Panc1 (cell line): ENCODE results near the gene SYNC. TPM values are rescaled to one million over a fixed set of nuclear protein-coding genes. Genes with fewer than 3 reads are reported as not detected.

Experiments
- ATAC-seq: fragments of 200-7000 bp; cut with Tn5 transposase; 2 replicates; pipeline ENCODE4 v1.9.1; 2020; ENCODE audit warnings: mild to moderate bottlenecking, moderate library complexity
- BruUV-seq: library from RNA; stranded (reverse); fragments of 400-500 nt; replicated peaks from 2 replicates; lab custom pipeline; 2021; lab: Mats Ljungman, UMichigan
- CTCF ChIA-PET: fragments of 300-600 bp; sonication (Branson Sonifier 250); formaldehyde crosslinking; loops from one replicate; lab custom pipeline; 2022; ENCODE audit warnings: antibody characterized with exemption; lab: Charles Lee
- POLR2A ChIA-PET: fragments of 300-600 bp; sonication (Branson Sonifier 250); formaldehyde crosslinking; loops from one replicate; lab custom pipeline; 2022; ENCODE audit warnings: antibody characterized with exemption; lab: Charles Lee
- DNase-seq: peaks from one replicate; pipeline ENCODE4 v3.0.0-alpha.2; 2010; ENCODE audit warnings: low read depth, low spot score
- H3K27ac ChIP-seq: 2 replicates; pipeline ENCODE4 v1.5.1; 2011; ENCODE audit warnings: mild to moderate bottlenecking, low read length, inconsistent platforms
- H3K27me3 ChIP-seq: fragments of 200-500 bp; sonication (Bioruptor generic); 2 replicates; pipeline ENCODE4 v1.6.0; 2014; ENCODE audit warnings: low read length, inconsistent platforms; ENCODE audit not compliant: control insufficient read depth, insufficient read depth
- H3K36me3 ChIP-seq: fragments of 200-500 bp; sonication (Bioruptor generic); 2 replicates; pipeline ENCODE4 v1.5.1; 2014; ENCODE audit warnings: inconsistent platforms, mild to moderate bottlenecking, low read length, moderate library complexity; ENCODE audit not compliant: control insufficient read depth, insufficient read depth
- H3K4me1 ChIP-seq: 2 replicates; pipeline ENCODE4 v1.5.1; 2011; ENCODE audit warnings: inconsistent platforms, mild to moderate bottlenecking, low read length, moderate library complexity; ENCODE audit not compliant: control insufficient read depth, insufficient read depth
- H3K4me3 ChIP-seq, 2 experiments: 2 replicates each; pipeline ENCODE4 v1.5.1; 2011 to 2012; ENCODE audit warnings: low read depth in 2 of 2, low read length in 2 of 2, mild to moderate bottlenecking in 2 of 2, inconsistent platforms in 1 of 2, moderate library complexity in 1 of 2
- H3K9me3 ChIP-seq: fragments of 200-500 bp; sonication (Bioruptor generic); 2 replicates; pipeline ENCODE4 v1.5.1; 2014; ENCODE audit warnings: low read depth, mild to moderate bottlenecking, inconsistent platforms, low read length, moderate library complexity; ENCODE audit not compliant: control insufficient read depth, insufficient read depth
- POLR2AphosphoS5 ChIP-seq: IDR thresholded peaks from 2 replicates; pipeline ENCODE4 v1.6.1; 2012; ENCODE audit warnings: mild to moderate bottlenecking, low read depth, low read length, moderate library complexity
- REST ChIP-seq, 2 experiments: IDR thresholded peaks; 2 replicates each; pipeline ENCODE4 v1.6.1; 2011 to 2012; ENCODE audit warnings: low read depth in 2 of 2, control low read depth in 1 of 2, low read length in 1 of 2, mild to moderate bottlenecking in 1 of 2, moderate library complexity in 1 of 2; ENCODE audit not compliant: insufficient read depth in 1 of 2
- SIN3A ChIP-seq: IDR thresholded peaks from 2 replicates; pipeline ENCODE4 v1.6.1; 2012; ENCODE audit warnings: low read depth, mild to moderate bottlenecking, low read length, moderate library complexity, borderline replicate concordance; ENCODE audit not compliant: insufficient read depth
- TCF7L2 ChIP-seq: IDR thresholded peaks from 2 replicates; pipeline ENCODE4 v1.6.1; 2011; ENCODE audit warnings: mild to moderate bottlenecking, low read depth, low read length, inconsistent platforms
- in situ Hi-C: cut with HindIII; loops from 2 replicates; pipeline ENCODE4 v1.10.0; 2016; ENCODE audit warnings: low sequenced_read_pairs, low pct_unique_long_range_greater_than_20kb
- intact Hi-C: fragments of 100-400 bp; cut with micrococcal nuclease; formaldehyde crosslinking; loops from one replicate; pipeline ENCODE4 v1.10.0; 2022; ENCODE audit not compliant: unreplicated experiment
- total RNA-seq: library from RNA; stranded (reverse); gene quantifications from one replicate; pipeline ENCODE4 v1.2.1, GENCODE V29; 2021; ENCODE audit not compliant: unreplicated experiment
- TF ChIP-seq, protein P1 (sequence below): fragments of 450-650 bp; IDR thresholded peaks from 2 replicates; pipeline ENCODE4 v1.5.1; 2017; ENCODE audit warnings: mild to moderate bottlenecking

Gene SYNC
- total RNA-seq, 1 experiment from 2014 or later, result 1.3 TPM

- H3K4me1 ChIP-seq, result peaks cover 5% of the 10 kb centered on the region; the same call in 1 of the 2 replicates
- H3K4me3 ChIP-seq, result no peak overlapping the region
- ChIA-PET POLR2A (no interaction called here), CTCF (no interaction called here)
- no peaks in the 10 kb centered on the region for H3K27me3 ChIP-seq
- intact Hi-C loops (no loop called here), in situ Hi-C loops (loop anchor here (10.0 kb wide), 1 partner anchor 46 kb away; no protein-coding TSS in a partner anchor)
- H3K27ac ChIP-seq, result no peak overlapping the region
- no peaks in the 10 kb centered on the region for H3K9me3 ChIP-seq
- BruUV-seq, result no TSS peak
- no peak for ATAC-seq
- H3K36me3 ChIP-seq, result no peaks in the 10 kb centered on the region
- TF ChIP-seq POLR2AphosphoS5, result no peak
- no peak for TF ChIP-seq SIN3A
- TF ChIP-seq, protein P1, sequence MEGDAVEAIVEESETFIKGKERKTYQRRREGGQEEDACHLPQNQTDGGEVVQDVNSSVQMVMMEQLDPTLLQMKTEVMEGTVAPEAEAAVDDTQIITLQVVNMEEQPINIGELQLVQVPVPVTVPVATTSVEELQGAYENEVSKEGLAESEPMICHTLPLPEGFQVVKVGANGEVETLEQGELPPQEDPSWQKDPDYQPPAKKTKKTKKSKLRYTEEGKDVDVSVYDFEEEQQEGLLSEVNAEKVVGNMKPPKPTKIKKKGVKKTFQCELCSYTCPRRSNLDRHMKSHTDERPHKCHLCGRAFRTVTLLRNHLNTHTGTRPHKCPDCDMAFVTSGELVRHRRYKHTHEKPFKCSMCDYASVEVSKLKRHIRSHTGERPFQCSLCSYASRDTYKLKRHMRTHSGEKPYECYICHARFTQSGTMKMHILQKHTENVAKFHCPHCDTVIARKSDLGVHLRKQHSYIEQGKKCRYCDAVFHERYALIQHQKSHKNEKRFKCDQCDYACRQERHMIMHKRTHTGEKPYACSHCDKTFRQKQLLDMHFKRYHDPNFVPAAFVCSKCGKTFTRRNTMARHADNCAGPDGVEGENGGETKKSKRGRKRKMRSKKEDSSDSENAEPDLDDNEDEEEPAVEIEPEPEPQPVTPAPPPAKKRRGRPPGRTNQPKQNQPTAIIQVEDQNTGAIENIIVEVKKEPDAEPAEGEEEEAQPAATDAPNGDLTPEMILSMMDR, result no peak
- no peak for TF ChIP-seq TCF7L2
- TF ChIP-seq REST (IDR thresholded peaks at IDR 0.05; ENCODE audit: insufficient read depth in 1 of 2, low read depth in 2 of 2, low read length in 1 of 2), result no peak
- no peak for DNase-seq
Observed at GRCh38 chr1:32718527-32718926, 16.0 kb upstream of the SYNC start.

GRCh38 chr1:32718036-32718435 is 15.5 kb upstream of the SYNC start:
- no TSS peak for BruUV-seq
- ChIA-PET POLR2A (no interaction called here), CTCF (interaction anchor here (0.6 kb wide), 1 partner anchor 27 kb away, joined by 3 read pairs; no protein-coding TSS in a partner anchor)
- TF ChIP-seq SIN3A, result no peak
- TF ChIP-seq, protein P1, result no peak
- no peak for TF ChIP-seq TCF7L2
- TF ChIP-seq POLR2AphosphoS5, result no peak
- no peak for TF ChIP-seq REST (IDR thresholded peaks at IDR 0.05; ENCODE audit: insufficient read depth in 1 of 2, low read depth in 2 of 2, low read length in 1 of 2)
- H3K4me1 ChIP-seq, result peaks cover 5% of the 10 kb centered on the region; the same call in 1 of the 2 replicates
- DNase-seq, result no peak
- H3K36me3 ChIP-seq, result no peaks in the 10 kb centered on the region
- H3K27me3 ChIP-seq, result no peaks in the 10 kb centered on the region
- ATAC-seq, result no peak
- H3K27ac ChIP-seq, result no peak overlapping the region
- intact Hi-C loops, result no loop called here
- H3K9me3 ChIP-seq, result no peaks in the 10 kb centered on the region
- in situ Hi-C loops, result loop anchor here (10.0 kb wide), 1 partner anchor 47 kb away; no protein-coding TSS in a partner anchor
- H3K4me3 ChIP-seq, result no peak overlapping the region
